GM12892 (cell line): Measurements from ENCODE around the gene HSPA12B.

Source experiments
- POLR2A ChIP-seq: IDR thresholded peaks from 2 replicates; pipeline ENCODE4 v1.6.1; 2011; ENCODE audit warnings: low read depth, low read length, control low read depth
- POLR2AphosphoS5 ChIP-seq: IDR thresholded peaks from 2 replicates; pipeline ENCODE4 v1.6.1; 2011; ENCODE audit warnings: low read depth, low read length, control low read depth
- TAF1 ChIP-seq: IDR thresholded peaks from 2 replicates; pipeline ENCODE4 v1.6.1; 2011; ENCODE audit warnings: low read depth, mild to moderate bottlenecking, control low read depth, low read length, borderline replicate concordance

DNA sequence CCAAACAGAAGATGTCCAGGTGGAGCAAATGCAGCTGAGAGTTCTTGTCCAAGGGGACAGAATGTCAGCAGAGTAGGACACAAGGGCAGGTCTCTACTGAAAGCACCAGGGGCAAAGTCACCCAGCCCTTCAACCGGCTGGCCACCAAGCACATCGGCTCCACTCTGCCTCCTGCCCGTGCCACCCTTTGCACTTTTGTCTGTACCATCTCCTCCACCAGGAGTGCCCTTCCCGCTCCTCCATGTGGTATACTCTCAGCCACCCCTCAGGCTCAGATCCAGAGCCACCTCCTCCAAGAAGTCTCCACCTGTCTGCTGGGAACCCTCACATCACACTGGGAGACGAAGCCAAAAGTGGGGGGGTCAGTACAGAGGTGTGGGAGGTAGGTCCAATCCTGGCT lies 4.1 kb upstream of the HSPA12B start:
- no peak for TF ChIP-seq POLR2AphosphoS5
- TF ChIP-seq POLR2A: no peak
- TF ChIP-seq TAF1: no peak
